CD4-positive, alpha-beta memory T cell (primary cell): Measurements from ENCODE around the gene ZNF383. TPM values are rescaled to one million over a fixed set of nuclear protein-coding genes. Genes with fewer than 3 reads are reported as not detected.
"Not testable (repeated sequence)": the region's sequence is repeated elsewhere in the genome, so short reads cannot be mapped to it uniquely, and the experiment has no call there.

Experiments
- CTCF ChIA-PET: fragments of 350-600 bp; sonication (Branson Sonifier 250); formaldehyde crosslinking; loops from one replicate; lab custom pipeline; 2021; ENCODE audit warnings: inconsistent platforms; ENCODE audit not compliant: partially characterized antibody; lab: Charles Lee
- POLR2A ChIA-PET: fragments of 350-600 bp; sonication (Branson Sonifier 250); formaldehyde crosslinking; loops from one replicate; lab custom pipeline; 2021; ENCODE audit not compliant: partially characterized antibody; lab: Charles Lee
- DNase-seq, 5 donors: peaks; one replicate each; pipeline versions ENCODE4 v3.0.0 to v3.0.0-alpha.2; 2020 to 2022; ENCODE audit warnings: mixed read lengths in 1 of 5
- H3K27ac ChIP-seq: one replicate; pipeline ENCODE4 v1.7.0; 2013; ENCODE audit warnings: low read depth, low read length
- H3K27me3 ChIP-seq: 2 replicates; pipeline ENCODE4 v1.7.0; 2013; ENCODE audit warnings: mild to moderate bottlenecking, low read length, moderate library complexity; ENCODE audit not compliant: insufficient read depth
- H3K36me3 ChIP-seq: 2 replicates; pipeline ENCODE4 v1.7.0; 2013; ENCODE audit warnings: mild to moderate bottlenecking, low read length, moderate library complexity; ENCODE audit not compliant: insufficient read depth
- H3K4me1 ChIP-seq: 2 replicates; pipeline ENCODE4 v1.7.0; 2013; ENCODE audit warnings: mild to moderate bottlenecking, low read length, moderate library complexity; ENCODE audit not compliant: insufficient read depth
- H3K4me3 ChIP-seq, 2 donors: one replicate each; pipeline ENCODE4 v1.7.0; 2013; ENCODE audit warnings: low read length in 2 of 2, mild to moderate bottlenecking in 1 of 2
- H3K9me3 ChIP-seq, 2 donors: one replicate each; pipeline ENCODE4 v1.7.0; 2013; ENCODE audit warnings: low read length in 2 of 2, control low read depth in 1 of 2; ENCODE audit not compliant: control insufficient read depth in 1 of 2
- H3K27ac Mint-ChIP-seq, 7 donors: one replicate each; pipeline ENCODE4 v1.8.0; 2020 to 2021; ENCODE audit warnings: mixed read lengths in 7 of 7, mild to moderate bottlenecking in 6 of 7, inconsistent platforms in 3 of 7, moderate library complexity in 3 of 7
- H3K27me3 Mint-ChIP-seq, 2 donors: one replicate each; pipeline ENCODE4 v1.8.0; 2020 to 2021; ENCODE audit warnings: mixed read lengths in 2 of 2
- H3K36me3 Mint-ChIP-seq, 2 donors: one replicate each; pipeline ENCODE4 v1.8.0; 2020 to 2021; ENCODE audit warnings: mixed read lengths in 2 of 2, inconsistent platforms in 1 of 2, mild to moderate bottlenecking in 1 of 2
- H3K4me1 Mint-ChIP-seq, 4 donors: one replicate each; pipeline ENCODE4 v1.8.0; 2020 to 2021; ENCODE audit warnings: mixed read lengths in 4 of 4, mild to moderate bottlenecking in 1 of 4
- H3K4me3 Mint-ChIP-seq, 8 donors: one replicate each; pipeline ENCODE4 v1.8.0; 2020 to 2021; ENCODE audit warnings: mixed read lengths in 8 of 8, mild to moderate bottlenecking in 7 of 8, moderate library complexity in 6 of 8, inconsistent platforms in 3 of 8
- H3K9me3 Mint-ChIP-seq, 8 donors: one replicate each; pipeline ENCODE4 v1.8.0; 2020 to 2021; ENCODE audit warnings: mixed read lengths in 8 of 8, mild to moderate bottlenecking in 5 of 8, inconsistent platforms in 3 of 8, moderate library complexity in 1 of 8
- intact Hi-C: fragments of 100-400 bp; cut with micrococcal nuclease; formaldehyde crosslinking; loops from one replicate; pipeline ENCODE4 v1.15.1; 2023
- polyA plus RNA-seq, 2 donors: library from polyadenylated mRNA; unstranded; fragments of 300-500 nt; fragmentation: Illumina TruSeq; gene quantifications; one replicate each; pipeline ENCODE4 v1.2.3, GENCODE V29; 2021
- total RNA-seq, 2 experiments: library from RNA; stranded (reverse); gene quantifications; one replicate each; pipeline ENCODE4 v1.2.3, GENCODE V29; 2021

The ZNF383 gene
- total and polyA plus RNA-seq, 4 experiments from 2014 or later: 8.4 to 34.0 (median 23.1) TPM

DNA sequence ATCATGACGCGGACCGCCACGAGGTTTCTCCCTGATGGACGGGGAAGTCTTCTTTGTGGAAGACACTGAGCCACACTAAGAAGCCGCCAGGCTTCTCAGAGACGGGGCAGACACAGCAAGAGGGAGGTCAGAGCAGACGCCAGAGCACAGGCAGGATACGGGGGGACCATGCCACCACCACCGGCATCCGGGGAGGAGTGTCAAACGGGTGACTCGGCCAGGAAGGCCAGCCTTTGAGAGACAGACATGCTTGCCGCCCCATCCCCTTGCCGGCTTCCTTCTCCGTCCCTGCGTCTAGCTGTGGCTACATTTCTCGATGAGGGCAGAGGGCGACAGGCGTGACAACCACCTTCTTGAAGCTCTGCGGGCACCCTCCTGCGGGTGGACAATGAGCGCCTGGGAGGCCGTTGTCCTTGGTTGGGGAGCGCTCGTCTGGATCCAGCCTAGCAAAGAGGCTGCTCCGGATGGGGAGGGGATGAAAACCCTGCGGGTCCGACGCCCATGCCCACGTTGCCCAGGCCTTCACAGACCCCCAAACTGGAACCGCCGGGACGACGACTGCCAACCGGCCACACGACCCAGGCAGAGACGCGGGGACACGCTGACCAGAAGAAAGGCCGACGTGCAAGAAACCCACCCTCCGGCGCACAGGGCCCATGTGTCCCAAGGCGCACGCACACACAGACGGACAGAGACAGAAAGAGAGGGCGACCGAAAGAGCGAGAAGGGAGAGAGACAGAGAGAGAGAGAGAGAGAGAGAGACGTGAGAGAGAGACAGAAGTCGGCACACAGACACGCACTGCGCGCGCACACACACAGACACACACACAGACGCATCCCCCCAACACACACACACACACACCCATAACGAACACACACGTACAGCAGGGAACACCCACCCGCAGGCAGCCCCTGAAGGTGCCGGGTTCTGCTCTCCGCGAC lies 75.3 kb downstream of the ZNF383 start:
- DNase-seq, CTCF ChIA-PET, H3K9me3 Mint-ChIP-seq, H3K27me3 ChIP-seq, H3K4me3 ChIP-seq, H3K27ac ChIP-seq, H3K4me1 ChIP-seq, POLR2A ChIA-PET, H3K36me3 Mint-ChIP-seq, H3K27ac Mint-ChIP-seq, H3K4me1 Mint-ChIP-seq, H3K27me3 Mint-ChIP-seq, H3K9me3 ChIP-seq, H3K36me3 ChIP-seq, intact Hi-C loops: not testable (repeated sequence)
- H3K4me3 Mint-ChIP-seq: peak overlapping the region in 1 of 8 donors; percentile 36

GRCh38 chr19:37294246-37294645 lies 76.2 kb downstream of the ZNF383 start:
- H3K4me1 ChIP-seq, H3K9me3 ChIP-seq, H3K36me3 ChIP-seq, H3K27me3 ChIP-seq, H3K4me3 ChIP-seq, H3K9me3 Mint-ChIP-seq, CTCF ChIA-PET, DNase-seq, H3K27me3 Mint-ChIP-seq, H3K4me1 Mint-ChIP-seq, H3K36me3 Mint-ChIP-seq, H3K4me3 Mint-ChIP-seq, H3K27ac Mint-ChIP-seq, H3K27ac ChIP-seq, POLR2A ChIA-PET, intact Hi-C loops: not testable (repeated sequence)

Other genes with a start within 250 kb of the ZNF383 start
- gene ZNF420, start 139.8 kb upstream of the ZNF383 start, total RNA-seq: 10 to 100 TPM; 25.0 to 28.6 TPM
- gene ZNF420, start 139.8 kb upstream of the ZNF383 start, polyA plus RNA-seq: 10 to 100 TPM; 19.5 to 24.8 TPM
- 10 to 100 TPM; 16.5 to 25.4 TPM for gene ZNF585A, start 45.5 kb upstream of the ZNF383 start, total RNA-seq
- 10 to 100 TPM; 37.9 to 42.1 TPM for gene ZNF585A, start 45.5 kb upstream of the ZNF383 start, polyA plus RNA-seq
- 10 to 100 TPM; 29.9 to 36.5 TPM for gene ZNF585B, start 7.7 kb upstream of the ZNF383 start, total RNA-seq
- 1 to 10 TPM; 4.4 to 9.8 TPM for gene ZNF585B, start 7.7 kb upstream of the ZNF383 start, polyA plus RNA-seq
- 10 to 100 TPM; 12.7 to 13.3 TPM for gene ZNF527, start 152.9 kb downstream of the ZNF383 start, total RNA-seq
- gene ZNF527, start 152.9 kb downstream of the ZNF383 start, polyA plus RNA-seq: 1 to 10 TPM; 5.2 to 8.8 TPM
- 10 to 100 TPM; 13.5 to 14.9 TPM for gene ZNF569, start 249.2 kb downstream of the ZNF383 start, total RNA-seq
- 1 to 10 TPM; 2.3 to 5.2 TPM for gene ZNF569, start 249.2 kb downstream of the ZNF383 start, polyA plus RNA-seq